Coronary artery (tissue), 2 donors: Measurements from ENCODE around the gene PLAC1.

Experiments used
- DNase-seq: peaks from one replicate; pipeline ENCODE4 v3.0.0-alpha.2; 2017; ENCODE audit warnings: low spot score
- H3K27ac ChIP-seq, 2 donors: fragments of 200-600 bp; sonication (generic); one replicate each; pipeline ENCODE4 v1.5.1; 2016 to 2019
- H3K4me3 ChIP-seq: fragments of 200-600 bp; sonication (generic); 2 replicates; pipeline ENCODE4 v1.5.1; 2016; ENCODE audit warnings: mild to moderate bottlenecking, moderate library complexity
- CTCF ChIP-seq: fragments of 200-600 bp; sonication (generic); IDR thresholded peaks from one replicate; pipeline ENCODE4 v1.5.1; 2019; ENCODE audit warnings: antibody characterized with exemption

Gene PLAC1

DNA sequence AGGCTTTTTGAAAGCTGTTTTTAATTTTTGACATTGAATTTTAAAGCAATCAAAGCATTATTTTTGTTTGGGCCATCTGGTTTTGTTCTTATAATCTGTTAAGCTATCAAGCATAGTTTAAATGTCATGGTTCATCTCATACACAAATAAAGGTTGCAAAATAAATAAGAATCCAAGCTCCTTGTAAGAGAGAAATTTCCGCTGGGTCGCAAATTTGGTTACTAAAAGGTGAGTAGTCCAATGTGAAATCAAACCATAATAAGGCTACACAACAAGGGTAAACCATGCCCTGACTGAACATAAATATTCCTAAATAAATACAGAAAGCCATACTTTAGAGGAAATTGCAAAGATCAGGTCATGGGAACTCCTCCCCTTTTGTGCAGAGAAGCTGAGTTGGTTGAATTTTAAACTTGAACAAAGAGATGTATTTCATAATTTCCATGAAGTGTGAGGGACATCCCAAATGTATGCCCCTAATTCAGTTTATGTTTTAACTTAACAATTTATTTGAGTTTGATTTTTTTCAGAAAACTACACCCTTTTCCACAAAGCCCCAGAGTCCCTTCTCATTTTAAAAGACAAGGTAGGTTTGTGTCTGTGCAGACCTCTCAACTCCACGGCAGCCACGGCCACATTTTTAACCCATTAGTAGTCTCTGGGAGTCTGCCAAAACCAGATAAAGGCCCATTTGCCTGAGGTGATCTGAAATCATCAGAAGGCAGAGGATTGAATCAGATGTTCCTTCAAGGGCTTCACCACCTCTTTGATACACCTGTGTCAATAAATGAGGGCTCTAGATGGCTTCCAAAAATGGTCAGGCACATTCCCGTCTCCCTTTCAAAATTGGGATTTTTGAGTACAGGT lies 85.2 kb downstream of the PLAC1 start:
- Histone ChIP-seq H3K27ac (no peak overlapping the region), H3K4me3 (no peak overlapping the region)
- no peak for TF ChIP-seq CTCF
- DNase-seq = no peak

DNA sequence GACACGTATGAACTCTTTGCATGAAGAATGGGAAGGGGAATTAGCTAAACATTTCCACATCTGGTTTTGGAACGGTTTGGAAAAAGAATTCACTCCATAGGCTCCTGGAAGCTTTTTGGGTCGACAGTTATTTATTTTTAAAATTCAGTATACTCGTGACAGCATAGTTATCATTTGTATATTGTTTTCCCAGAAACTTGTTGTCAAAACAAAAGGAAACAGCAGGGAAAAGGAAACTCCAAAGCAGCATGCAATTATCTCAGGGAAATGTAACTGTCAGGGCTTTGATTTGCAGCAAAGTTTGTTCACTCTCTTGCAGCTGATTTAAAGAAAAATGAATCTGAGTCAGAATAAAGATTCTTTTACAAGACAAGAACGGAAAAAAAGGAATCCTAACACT lies 86.5 kb downstream of the PLAC1 start:
- H3K4me3 ChIP-seq = no peak overlapping the region
- H3K27ac ChIP-seq = no peak overlapping the region
- TF ChIP-seq CTCF = no peak
- no peak for DNase-seq

DNA sequence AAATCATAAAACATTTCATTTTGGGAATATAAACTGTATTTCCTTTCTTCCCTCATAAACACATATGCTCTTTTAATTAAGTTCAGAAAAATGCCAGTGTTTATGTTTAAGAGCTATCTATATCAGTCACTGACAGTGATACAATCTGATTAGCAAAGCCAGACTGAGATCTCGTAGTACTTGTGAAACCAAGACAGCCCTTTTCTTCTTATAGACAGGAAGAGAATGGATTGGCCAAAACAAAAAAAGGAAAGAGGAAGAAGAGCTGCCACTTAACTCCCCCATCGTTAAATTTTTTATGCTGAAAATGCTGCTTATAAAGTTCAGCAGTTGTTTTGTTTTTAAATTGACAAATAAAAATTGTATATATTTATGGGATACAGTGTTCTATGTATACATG lies 87.4 kb downstream of the PLAC1 start:
- H3K4me3 ChIP-seq = no peak overlapping the region
- H3K27ac ChIP-seq = no peak overlapping the region
- DNase-seq = no peak
- no peak for TF ChIP-seq CTCF

GRCh38 chrX:134570509-134570846 lies 87.8 kb downstream of the PLAC1 start:
- DNase-seq = no peak
- no peak overlapping the region for H3K4me3 ChIP-seq
- no peak overlapping the region for H3K27ac ChIP-seq
- TF ChIP-seq CTCF = no peak

- DNase-seq = no peak
- H3K27ac ChIP-seq = no peak overlapping the region
- TF ChIP-seq CTCF = no peak
- H3K4me3 ChIP-seq = no peak overlapping the region
These were observed 89.0 kb downstream of the PLAC1 start for GRCh38 chrX:134569306-134569705.

- Histone ChIP-seq H3K4me3 (no peak overlapping the region), H3K27ac (no peak overlapping the region)
- DNase-seq = no peak
- no peak for TF ChIP-seq CTCF
These were observed 89.8 kb downstream of the PLAC1 start for GRCh38 chrX:134568285-134569016.

GRCh38 chrX:134566506-134566905 lies 91.8 kb downstream of the PLAC1 start:
- Histone ChIP-seq H3K27ac (no peak overlapping the region), H3K4me3 (no peak overlapping the region)
- DNase-seq = no peak
- TF ChIP-seq CTCF = no peak
